Esophagus (tissue), 2 donors: ENCODE results near the gene OOSP3. TPM values are rescaled to one million over a fixed set of nuclear protein-coding genes. Genes with fewer than 3 reads are reported as not detected.
"Not testable (repeated sequence)": the region's sequence is repeated elsewhere in the genome, so short reads cannot be mapped to it uniquely, and the experiment has no call there.

ENCODE experiments used
- H3K27ac ChIP-seq, 2 donors: one replicate each; pipeline ENCODE4 v1.5.1; 2013; ENCODE audit warnings: low read depth in 2 of 2, mild to moderate bottlenecking in 2 of 2, inconsistent platforms in 1 of 2, low read length in 1 of 2, moderate library complexity in 1 of 2
- H3K27me3 ChIP-seq, 2 donors: one replicate each; pipeline ENCODE4 v1.6.1; 2013; ENCODE audit warnings: low read length in 2 of 2, control low read depth in 1 of 2, mild to moderate bottlenecking in 1 of 2; ENCODE audit not compliant: insufficient read depth in 2 of 2, control insufficient read depth in 1 of 2
- H3K36me3 ChIP-seq, 2 donors: one replicate each; pipeline ENCODE4 v1.6.1; 2013; ENCODE audit warnings: low read length in 1 of 2; ENCODE audit not compliant: control insufficient read depth in 2 of 2, insufficient read depth in 2 of 2
- H3K4me1 ChIP-seq, 2 donors: one replicate each; pipeline ENCODE4 v1.6.1; 2013; ENCODE audit warnings: low read length in 1 of 2; ENCODE audit not compliant: control insufficient read depth in 2 of 2, insufficient read depth in 2 of 2
- H3K4me3 ChIP-seq, 2 donors: one replicate each; pipeline ENCODE4 v1.5.1; 2013; ENCODE audit warnings: low read length in 2 of 2, mild to moderate bottlenecking in 2 of 2, low read depth in 1 of 2, moderate library complexity in 1 of 2
- H3K9me3 ChIP-seq, 2 donors: one replicate each; pipeline ENCODE4 v1.6.1; 2013; ENCODE audit warnings: mild to moderate bottlenecking in 2 of 2, low read depth in 1 of 2, low read length in 1 of 2, moderate library complexity in 1 of 2; ENCODE audit not compliant: control insufficient read depth in 2 of 2, insufficient read depth in 1 of 2
- WGBS, 2 donors: extraction: QIAGEN DNeasy Blood & Tissue Kit; methylation state at CpG; one replicate each; pipeline ENCODE4 v1.1.7; 2013; 5-methylcytosine and 5-hydroxymethylcytosine counted together
- polyA plus RNA-seq, 2 donors: library from polyadenylated mRNA; stranded (reverse); fragments of 200-250 nt; gene quantifications; one replicate each; pipeline ENCODE4 v1.2.3, GENCODE V29; 2013
- donor health status: healthy with polysubstance abuse.
- donor health status: Bipolar disorder and iron deficiency.

The OOSP3 gene
- polyA plus RNA-seq = not detected

GRCh38 chr11:59878575-59878974, at the start of gene OOSP3:
OOSP3 (plus strand) TSS chr11:59878782; CDS start chr11:59878809, 27 bp downstream.
- H3K4me3 ChIP-seq = no peak within 1 kb of the TSS
- H3K4me1 ChIP-seq = no peaks in the 10 kb centered on the region
- H3K36me3 ChIP-seq = no peaks in the 10 kb centered on the region
- no peak within 1 kb of the TSS for H3K27ac ChIP-seq
- H3K27me3 ChIP-seq = no peaks in the 10 kb centered on the region
- 60 to 68% methylated on average over 5 of the region's 5 CpGs for WGBS, 2 donors
- H3K9me3 ChIP-seq = peaks cover 0 to 2% of the 10 kb centered on the region in 2 donors

GRCh38 chr11:59829358-59829757, 49.2 kb upstream of the OOSP3 start:
- 71 to 77% methylated on average over 3 of the region's 3 CpGs for WGBS, 2 donors
- no peak overlapping the region for H3K27ac ChIP-seq
- no peaks in the 10 kb centered on the region for H3K36me3 ChIP-seq
- H3K27me3 ChIP-seq = no peaks in the 10 kb centered on the region
- no peaks in the 10 kb centered on the region for H3K4me1 ChIP-seq
- H3K9me3 ChIP-seq = no peaks in the 10 kb centered on the region
- no peak overlapping the region for H3K4me3 ChIP-seq

- Histone ChIP-seq H3K9me3 (no peaks in the 10 kb centered on the region), H3K36me3 (no peaks in the 10 kb centered on the region), H3K27ac (no peak overlapping the region), H3K27me3 (no peaks in the 10 kb centered on the region), H3K4me1 (no peaks in the 10 kb centered on the region), H3K4me3 (no peak overlapping the region)
- 87 to 92% methylated on average over 2 of the region's 2 CpGs for WGBS, 2 donors
Measured at GRCh38 chr11:59833602-59834001, 45.0 kb upstream of the OOSP3 start.

GRCh38 chr11:59839615-59840014, 39.0 kb upstream of the OOSP3 start:
- Histone ChIP-seq H3K9me3 (no peaks in the 10 kb centered on the region), H3K36me3 (no peaks in the 10 kb centered on the region), H3K27ac (no peak overlapping the region), H3K4me1 (no peaks in the 10 kb centered on the region), H3K27me3 (no peaks in the 10 kb centered on the region), H3K4me3 (no peak overlapping the region)

- Histone ChIP-seq H3K27ac (no peak overlapping the region), H3K4me1 (peaks cover 0 to 2% of the 10 kb centered on the region in 2 donors)
- 77 to 82% methylated on average over 2 of the region's 2 CpGs for WGBS, 2 donors
Measured at GRCh38 chr11:59841514-59841913, 37.1 kb upstream of the OOSP3 start.

GRCh38 chr11:59842316-59842715, 36.3 kb upstream of the OOSP3 start:
- WGBS, 2 donors = 77 to 78% methylated on average over 12 of the region's 12 CpGs
- H3K27me3 ChIP-seq = no peaks in the 10 kb centered on the region
- peaks cover 0 to 2% of the 10 kb centered on the region in 2 donors for H3K4me1 ChIP-seq
- no peaks in the 10 kb centered on the region for H3K36me3 ChIP-seq
- H3K9me3 ChIP-seq = no peaks in the 10 kb centered on the region
- no peak overlapping the region for H3K27ac ChIP-seq
- H3K4me3 ChIP-seq = no peak overlapping the region

More at GRCh38 chr11:59841514-59841913, 37.1 kb upstream of the OOSP3 start:
- H3K4me3 ChIP-seq = no peak overlapping the region
- no peaks in the 10 kb centered on the region for H3K27me3 ChIP-seq
- H3K36me3 ChIP-seq = no peaks in the 10 kb centered on the region
- H3K9me3 ChIP-seq = no peaks in the 10 kb centered on the region

GRCh38 chr11:59845399-59845798, 33.2 kb upstream of the OOSP3 start, which contains the start of gene CBLIF:
CBLIF (minus strand) TSS chr11:59845499; CDS start chr11:59845453, 46 bp downstream.
- no peaks in the 10 kb centered on the region for H3K36me3 ChIP-seq
- no peak within 1 kb of the TSS for H3K4me3 ChIP-seq
- no peaks in the 10 kb centered on the region for H3K27me3 ChIP-seq
- no peak within 1 kb of the TSS for H3K27ac ChIP-seq
- 50 to 53% methylated on average over 4 of the region's 4 CpGs for WGBS, 2 donors
- H3K4me1 ChIP-seq = peaks cover 0 to 2% of the 10 kb centered on the region in 2 donors
- no peaks in the 10 kb centered on the region for H3K9me3 ChIP-seq

GRCh38 chr11:59846556-59846955, 32.0 kb upstream of the OOSP3 start:
- H3K36me3 ChIP-seq = no peaks in the 10 kb centered on the region
- H3K27me3 ChIP-seq = no peaks in the 10 kb centered on the region
- no peaks in the 10 kb centered on the region for H3K9me3 ChIP-seq
- peaks cover 0 to 2% of the 10 kb centered on the region in 2 donors for H3K4me1 ChIP-seq
- no peak overlapping the region for H3K27ac ChIP-seq
- 63 to 72% methylated on average over 5 of the region's 5 CpGs for WGBS, 2 donors
- no peak overlapping the region for H3K4me3 ChIP-seq

GRCh38 chr11:59847626-59848025, 31.0 kb upstream of the OOSP3 start:
- Histone ChIP-seq H3K27ac (no peak overlapping the region), H3K4me3 (no peak overlapping the region), H3K36me3 (no peaks in the 10 kb centered on the region), H3K9me3 (no peaks in the 10 kb centered on the region), H3K4me1 (peaks cover 0 to 2% of the 10 kb centered on the region in 2 donors), H3K27me3 (no peaks in the 10 kb centered on the region)
- WGBS, 2 donors = 83 to 86% methylated on average over 3 of the region's 3 CpGs

GRCh38 chr11:59848439-59848838, 30.1 kb upstream of the OOSP3 start:
- H3K4me1 ChIP-seq, H3K36me3 ChIP-seq, H3K4me3 ChIP-seq, H3K27me3 ChIP-seq, H3K27ac ChIP-seq, H3K9me3 ChIP-seq: not testable (repeated sequence)
- WGBS, 2 donors = 94 to 95% methylated on average over 6 of the region's 6 CpGs
